Psoas muscle (tissue), 8 donors: ENCODE data around the gene TRIAP1. TPM values are rescaled to one million over a fixed set of nuclear protein-coding genes. Genes with fewer than 3 reads are reported as not detected.

ENCODE experiments used
- ATAC-seq, 4 donors: fragments of 200-7000 bp; cut with Tn5 transposase; one replicate each; pipeline ENCODE4 v1.9.1; 2020; ENCODE audit warnings: moderate library complexity in 3 of 4, mild to moderate bottlenecking in 2 of 4
- DNase-seq, 2 donors: peaks; one replicate each; pipeline ENCODE4 v3.0.0-alpha.2; 2020
- H3K27ac ChIP-seq: fragments of 200-600 bp; one replicate; pipeline ENCODE4 v1.8.0; 2022
- H3K27me3 ChIP-seq, 3 donors: fragments of 200-600 bp in 1 of 3; one replicate each; pipeline versions ENCODE4 v1.6.1 to v1.8.0; 2013 to 2022; ENCODE audit warnings: low read length in 2 of 3, mild to moderate bottlenecking in 2 of 3, moderate library complexity in 1 of 3; ENCODE audit not compliant: insufficient read depth in 3 of 3
- H3K36me3 ChIP-seq, 2 donors: fragments of 200-600 bp in 1 of 2; one replicate each; pipeline versions ENCODE4 v1.6.1 to v1.8.0; 2013 to 2022; ENCODE audit warnings: low read depth in 1 of 2, mild to moderate bottlenecking in 1 of 2, moderate library complexity in 1 of 2; ENCODE audit not compliant: insufficient read depth in 1 of 2
- H3K4me1 ChIP-seq: fragments of 200-600 bp; one replicate; pipeline ENCODE4 v1.8.0; 2022
- H3K4me3 ChIP-seq: fragments of 200-600 bp; one replicate; pipeline ENCODE4 v1.8.0; 2022; ENCODE audit warnings: mild to moderate bottlenecking
- H3K9me3 ChIP-seq: fragments of 200-600 bp; one replicate; pipeline ENCODE4 v1.8.0; 2022
- WGBS, 3 donors: extraction: QIAGEN DNeasy Blood & Tissue Kit; methylation state at CpG; one replicate each; pipeline versions ENCODE4 v1.1.6 to v1.1.7; 2013; 5-methylcytosine and 5-hydroxymethylcytosine counted together
- intact Hi-C, 2 donors: fragments of 100-400 bp; cut with DNase I; formaldehyde crosslinking; loops; one replicate each; pipeline versions ENCODE4 v1.11.0 to v1.14.2; 2022
- polyA plus RNA-seq, 3 donors: library from polyadenylated mRNA; stranded (reverse); fragments of 200-250 nt; gene quantifications; one replicate each; pipeline ENCODE4 v1.2.3, GENCODE V29; 2013
- total RNA-seq, 4 donors: library from RNA; stranded (reverse); fragmentation: NEBNext Ultra II Directional in 2 of 4; extraction: Animal tissue kit (Norgen Biotek cat#: 25700) in 2 of 4; gene quantifications; one replicate each; pipeline versions ENCODE4 v1.2.1 to v1.2.4, GENCODE V29; 2021 to 2023
- TF ChIP-seq, protein P1 (sequence below): fragments of 200-600 bp; IDR thresholded peaks from one replicate; pipeline ENCODE4 v1.8.0; 2022; ENCODE audit warnings: antibody characterized with exemption
- donor health status: healthy with polysubstance abuse.
- donor health status: DM: no; HTN: no; CAD: no; lungs with moderate emphysema.
- donor health status: Bipolar disorder and iron deficiency.
- donor health status: healthy.
- donor health status: DM: yes; HTN: yes; CAD: no.
- donor health status: DM: no; HTN: no; CAD: no.
- donor health status: DM: no; HTN: no; CAD: no.
- donor health status: DM: yes; HTN: yes; CAD: no.

TRIAP1 gene
- total and polyA plus RNA-seq, 7 donors, result 24.4 to 111 (median 37.3) TPM

DNA sequence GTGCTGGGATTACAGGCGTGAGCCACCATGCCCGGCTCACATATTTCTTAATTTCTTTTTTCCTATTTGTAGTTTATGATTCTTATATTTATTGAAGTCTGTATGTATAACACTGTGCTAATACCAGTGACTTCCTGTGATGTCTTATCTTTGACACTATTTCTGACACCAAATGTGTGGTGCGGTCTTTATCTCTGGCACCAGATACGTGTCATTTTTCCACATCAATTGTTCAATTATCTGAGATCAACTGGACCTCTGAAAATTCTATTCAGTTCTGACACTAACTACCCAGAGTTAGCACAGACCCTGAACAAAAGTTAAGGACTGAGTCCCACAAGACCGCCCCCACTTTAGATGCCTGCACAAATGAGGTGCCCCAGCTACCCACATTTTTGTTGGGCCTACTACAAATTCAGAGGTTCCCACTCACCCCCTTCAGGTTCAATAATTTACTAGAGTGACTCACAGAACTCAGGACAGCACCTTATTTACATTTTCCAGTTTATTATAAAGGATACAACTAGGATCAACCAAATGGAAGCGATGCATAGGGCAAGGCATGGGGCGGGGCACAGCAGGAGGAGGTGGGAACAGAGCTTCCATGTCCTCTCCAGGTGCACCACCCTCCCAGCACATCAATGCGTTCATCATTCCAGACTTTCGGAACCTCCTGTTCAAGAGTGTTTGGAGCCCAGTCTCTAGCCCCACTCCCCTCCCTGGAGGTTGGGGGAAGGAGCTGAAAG is 35.0 kb upstream of the TRIAP1 start:
- H3K27me3 ChIP-seq, result no peaks in the 10 kb centered on the region
- TF ChIP-seq, protein P1, sequence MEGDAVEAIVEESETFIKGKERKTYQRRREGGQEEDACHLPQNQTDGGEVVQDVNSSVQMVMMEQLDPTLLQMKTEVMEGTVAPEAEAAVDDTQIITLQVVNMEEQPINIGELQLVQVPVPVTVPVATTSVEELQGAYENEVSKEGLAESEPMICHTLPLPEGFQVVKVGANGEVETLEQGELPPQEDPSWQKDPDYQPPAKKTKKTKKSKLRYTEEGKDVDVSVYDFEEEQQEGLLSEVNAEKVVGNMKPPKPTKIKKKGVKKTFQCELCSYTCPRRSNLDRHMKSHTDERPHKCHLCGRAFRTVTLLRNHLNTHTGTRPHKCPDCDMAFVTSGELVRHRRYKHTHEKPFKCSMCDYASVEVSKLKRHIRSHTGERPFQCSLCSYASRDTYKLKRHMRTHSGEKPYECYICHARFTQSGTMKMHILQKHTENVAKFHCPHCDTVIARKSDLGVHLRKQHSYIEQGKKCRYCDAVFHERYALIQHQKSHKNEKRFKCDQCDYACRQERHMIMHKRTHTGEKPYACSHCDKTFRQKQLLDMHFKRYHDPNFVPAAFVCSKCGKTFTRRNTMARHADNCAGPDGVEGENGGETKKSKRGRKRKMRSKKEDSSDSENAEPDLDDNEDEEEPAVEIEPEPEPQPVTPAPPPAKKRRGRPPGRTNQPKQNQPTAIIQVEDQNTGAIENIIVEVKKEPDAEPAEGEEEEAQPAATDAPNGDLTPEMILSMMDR, result no peak
- 94 to 97% (median 96%) methylated on average over 9 of the region's 9 CpGs for WGBS, 3 donors
- DNase-seq, result no peak
- no peaks in the 10 kb centered on the region for H3K36me3 ChIP-seq
- H3K27ac ChIP-seq, result no peak overlapping the region
- H3K9me3 ChIP-seq, result no peaks in the 10 kb centered on the region
- no peak for ATAC-seq
- no peaks in the 10 kb centered on the region for H3K4me1 ChIP-seq
- H3K4me3 ChIP-seq, result no peak overlapping the region
- intact Hi-C loops, result no loop called here

DNA sequence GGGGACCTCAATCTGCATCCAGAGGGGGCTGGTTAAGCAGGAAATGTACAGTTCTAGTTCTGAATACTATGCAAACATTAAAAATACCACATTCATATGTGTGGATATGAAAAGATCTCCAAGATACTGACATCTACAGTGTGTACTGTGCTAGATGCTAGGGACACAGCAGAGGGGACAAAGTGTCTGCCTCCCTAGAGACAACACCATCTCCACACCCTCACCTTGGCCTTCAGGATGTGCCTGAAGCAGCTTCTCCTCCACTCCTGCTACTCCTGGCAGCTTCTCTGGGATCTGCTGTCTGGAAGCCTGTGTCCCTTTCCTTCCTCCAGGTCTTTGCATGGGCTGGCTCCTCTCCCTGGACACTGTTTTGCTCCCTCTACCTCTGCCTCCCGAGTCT is 34.0 kb upstream of the TRIAP1 start:
- no peak for DNase-seq
- no peaks in the 10 kb centered on the region for H3K36me3 ChIP-seq
- no peak overlapping the region for H3K27ac ChIP-seq
- no peaks in the 10 kb centered on the region for H3K4me1 ChIP-seq
- no peak for ATAC-seq
- intact Hi-C loops, result no loop called here
- WGBS, 3 donors, result 58 to 80% (median 80%) methylated on average over 1 of the region's 1 CpG
- no peak overlapping the region for H3K4me3 ChIP-seq
- TF ChIP-seq, protein P1, result no peak
- H3K27me3 ChIP-seq, result no peaks in the 10 kb centered on the region
- H3K9me3 ChIP-seq, result no peaks in the 10 kb centered on the region

DNA sequence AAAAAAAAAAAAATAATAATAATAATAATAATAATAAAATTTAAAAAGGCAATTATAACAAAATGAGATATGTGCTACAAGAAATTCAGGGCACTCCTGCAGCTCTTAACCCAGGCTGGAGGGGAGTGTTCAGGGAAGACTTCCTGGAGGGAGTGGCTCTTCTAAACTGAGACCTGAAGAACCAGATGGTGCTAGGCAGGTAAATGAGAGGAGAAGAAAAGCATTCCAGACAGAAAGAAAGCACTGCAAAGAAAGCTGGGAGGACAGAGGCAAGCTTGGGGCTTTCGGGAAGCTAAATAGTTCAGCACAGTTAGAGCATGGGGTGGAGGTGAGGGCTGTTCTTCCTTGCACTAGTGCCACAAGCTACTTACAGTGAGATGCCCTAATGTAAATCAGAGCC is 33.3 kb upstream of the TRIAP1 start:
- H3K4me1 ChIP-seq, result no peaks in the 10 kb centered on the region
- no peaks in the 10 kb centered on the region for H3K9me3 ChIP-seq
- intact Hi-C loops, result no loop called here
- WGBS, 3 donors, result 85 to 93% (median 92%) methylated on average over 1 of the region's 1 CpG
- no peak overlapping the region for H3K4me3 ChIP-seq
- TF ChIP-seq, protein P1, result no peak
- ATAC-seq, result no peak
- no peaks in the 10 kb centered on the region for H3K36me3 ChIP-seq
- no peaks in the 10 kb centered on the region for H3K27me3 ChIP-seq
- DNase-seq, result no peak
- no peak overlapping the region for H3K27ac ChIP-seq

DNA sequence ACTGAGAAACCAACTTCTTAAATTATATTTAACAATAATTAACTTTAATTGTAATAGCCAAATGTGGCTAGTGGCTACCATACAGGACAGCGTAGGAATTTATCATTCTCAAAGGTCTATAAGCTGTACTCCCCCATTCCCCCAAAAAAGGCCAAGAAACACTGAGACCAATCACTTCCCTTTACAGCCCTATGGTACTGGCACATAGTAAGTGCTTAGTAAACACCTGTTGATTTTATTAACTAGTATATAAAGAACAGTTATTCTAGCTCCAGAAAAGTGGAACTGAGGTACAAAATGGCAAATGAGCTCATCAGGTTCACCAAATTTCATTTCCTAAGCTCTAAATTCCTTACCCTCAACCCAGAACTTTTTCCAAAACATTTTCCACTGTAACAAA is 29.5 kb upstream of the TRIAP1 start:
- intact Hi-C loops, result no loop called here

More for the DNA sequence above, 29.5 kb upstream of the TRIAP1 start:
- no peak for ATAC-seq
- H3K27ac ChIP-seq, result no peak overlapping the region
- H3K27me3 ChIP-seq, result no peaks in the 10 kb centered on the region
- TF ChIP-seq, protein P1, result no peak
- H3K9me3 ChIP-seq, result no peaks in the 10 kb centered on the region
- 96 to 100% (median 97%) methylated on average over 1 of the region's 1 CpG for WGBS, 3 donors
- no peaks in the 10 kb centered on the region for H3K36me3 ChIP-seq
- no peak overlapping the region for H3K4me3 ChIP-seq
- no peak for DNase-seq
- H3K4me1 ChIP-seq, result peaks cover 3% of the 10 kb centered on the region
